ENCODE results near the gene CRYBG2.
A peak's percentile ranks its signal among the peaks of the same experiment; 100 is the strongest.
"Not testable (repeated sequence)": the region's sequence is repeated elsewhere in the genome, so short reads cannot be mapped to it uniquely, and the experiment has no call there.

The CRYBG2 gene

GRCh38 chr1:26353976-26354820 lies at the start of gene CRYBG2:
Gene CRYBG2 (minus strand): TSS chr1:26354130. CDS start chr1:26346657, 7,473 bp downstream.
- no peak for DNase-seq (ENCODE audit: low read depth)

GRCh38 chr1:26403656-26404055 lies 49.7 kb upstream of the CRYBG2 start:
- no peak for DNase-seq (ENCODE audit: low read depth)

GRCh38 chr1:26401891-26402290 lies 48.0 kb upstream of the CRYBG2 start:
- no peak for DNase-seq (ENCODE audit: low read depth)

GRCh38 chr1:26399034-26399433 lies 45.1 kb upstream of the CRYBG2 start:
- DNase-seq (ENCODE audit: low read depth): no peak

GRCh38 chr1:26395754-26396153 lies 41.8 kb upstream of the CRYBG2 start:
- no peak for DNase-seq (ENCODE audit: low read depth)

GRCh38 chr1:26391450-26391849 lies 37.5 kb upstream of the CRYBG2 start:
- DNase-seq (ENCODE audit: low read depth): peak; percentile 9

- no peak for DNase-seq (ENCODE audit: low read depth)
Observed at GRCh38 chr1:26389604-26390247, 35.8 kb upstream of the CRYBG2 start.

GRCh38 chr1:26388791-26389445 lies 35.0 kb upstream of the CRYBG2 start:
- no peak for DNase-seq (ENCODE audit: low read depth)

- no peak for DNase-seq (ENCODE audit: low read depth)
Observed at GRCh38 chr1:26387447-26387846, 33.5 kb upstream of the CRYBG2 start.

- not testable (repeated sequence) for DNase-seq (ENCODE audit: low read depth)
Observed at GRCh38 chr1:26385063-26385462, 31.1 kb upstream of the CRYBG2 start.

- DNase-seq (ENCODE audit: low read depth): no peak
Observed at GRCh38 chr1:26384076-26384475, 30.1 kb upstream of the CRYBG2 start.

GRCh38 chr1:26378879-26379251 lies 24.9 kb upstream of the CRYBG2 start:
- no peak for DNase-seq (ENCODE audit: low read depth)

- peak; percentile 69 for DNase-seq (ENCODE audit: low read depth)
Observed at GRCh38 chr1:26378088-26378878, 24.4 kb upstream of the CRYBG2 start.

GRCh38 chr1:26376050-26376449 lies 22.1 kb upstream of the CRYBG2 start:
- DNase-seq (ENCODE audit: low read depth): no peak

- no peak for DNase-seq (ENCODE audit: low read depth)
Observed at GRCh38 chr1:26375081-26375480, 21.2 kb upstream of the CRYBG2 start.

GRCh38 chr1:26374361-26374760 lies 20.4 kb upstream of the CRYBG2 start:
- not testable (repeated sequence) for DNase-seq (ENCODE audit: low read depth)

- DNase-seq (ENCODE audit: low read depth): no peak
Observed at GRCh38 chr1:26373789-26374188, 19.9 kb upstream of the CRYBG2 start.

- DNase-seq (ENCODE audit: low read depth): peak; percentile 19
Observed at GRCh38 chr1:26373281-26373680, 19.4 kb upstream of the CRYBG2 start.

GRCh38 chr1:26372611-26373010 lies 18.7 kb upstream of the CRYBG2 start, which contains the start of gene ZNF683:
Gene ZNF683 (minus strand): TSS chr1:26372750. CDS start chr1:26368571, 4,179 bp downstream.
- not testable (repeated sequence) for DNase-seq (ENCODE audit: low read depth)

GRCh38 chr1:26372039-26372438 lies 18.1 kb upstream of the CRYBG2 start:
- no peak for DNase-seq (ENCODE audit: low read depth)

- no peak for DNase-seq (ENCODE audit: low read depth)
Observed at GRCh38 chr1:26370591-26371382, 16.9 kb upstream of the CRYBG2 start.

Data from T-helper 22 cell (primary cell).